Myocyte (in vitro differentiated cells): ENCODE data around the gene GYPC. TPM values are rescaled to one million over a fixed set of nuclear protein-coding genes. Genes with fewer than 3 reads are reported as not detected.
A peak's percentile ranks its signal among the peaks of the same experiment; 100 is the strongest.

Experiments
- DNase-seq: peaks from one replicate; pipeline ENCODE4 v3.0.0-alpha.2; 2012; ENCODE audit warnings: low read depth
- total RNA-seq: library from RNA; depleted of rRNA; stranded (reverse); fragments of >200 nt; gene quantifications from 2 replicates; pipeline ENCODE4 v1.2.3, GENCODE V29; 2014

GYPC gene
- total RNA-seq, 1 donor from 2014 or later: 14.4 TPM

- no peak for DNase-seq
Observed at GRCh38 chr2:126649101-126649500, 6.9 kb upstream of the GYPC start.

- DNase-seq: no peak
Observed at GRCh38 chr2:126650994-126651393, 5.0 kb upstream of the GYPC start.

GRCh38 chr2:126652323-126652891 lies 3.6 kb upstream of the GYPC start:
- no peak for DNase-seq

- DNase-seq: no peak
Observed at GRCh38 chr2:126653109-126653508, 2.8 kb upstream of the GYPC start.

GRCh38 chr2:126653761-126654160 lies 2.2 kb upstream of the GYPC start:
- no peak for DNase-seq

GRCh38 chr2:126655051-126655450 lies 907 bp upstream of the GYPC start:
- DNase-seq: no peak

- DNase-seq: peak; percentile 58
Observed at GRCh38 chr2:126656431-126657147, 631 bp downstream of the GYPC start.

GRCh38 chr2:126657148-126657635 lies 1.2 kb downstream of the GYPC start:
- no peak for DNase-seq

- DNase-seq: peak; percentile 91
Observed at GRCh38 chr2:126657636-126658318, 1.8 kb downstream of the GYPC start.

- DNase-seq: no peak
Observed at GRCh38 chr2:126658319-126658904, 2.5 kb downstream of the GYPC start.

GRCh38 chr2:126658905-126659561 lies 3.1 kb downstream of the GYPC start:
- DNase-seq: no peak

- peak; percentile 28 for DNase-seq
Observed at GRCh38 chr2:126659562-126660467, 3.9 kb downstream of the GYPC start.

GRCh38 chr2:126660971-126661370 lies 5.0 kb downstream of the GYPC start:
- DNase-seq: no peak

- no peak for DNase-seq
Observed at GRCh38 chr2:126661702-126662500, 5.9 kb downstream of the GYPC start.

- no peak for DNase-seq
Observed at GRCh38 chr2:126662621-126663020, 6.7 kb downstream of the GYPC start.

GRCh38 chr2:126663184-126663963 lies 7.4 kb downstream of the GYPC start:
- no peak for DNase-seq

- no peak for DNase-seq
Observed at GRCh38 chr2:126664234-126664633, 8.3 kb downstream of the GYPC start.

- DNase-seq: no peak
Observed at GRCh38 chr2:126664639-126665038, 8.7 kb downstream of the GYPC start.

GRCh38 chr2:126665483-126665882 lies 9.5 kb downstream of the GYPC start:
- DNase-seq: no peak
